CD4-positive, CD25-positive, alpha-beta regulatory T cell (primary cell): ENCODE data around the gene ISOC2. TPM values are rescaled to one million over a fixed set of nuclear protein-coding genes. Genes with fewer than 3 reads are reported as not detected.

ENCODE experiments used
- ATAC-seq, 2 donors: fragments of 150-1000 bp; cut with Tn5 transposase; one replicate each; pipeline ENCODE4 v1.10.0; 2021; ENCODE audit warnings: low read depth in 2 of 2, moderate number of reproducible peaks in 2 of 2, moderate library complexity in 1 of 2
- DNase-seq, 3 donors: peaks; one replicate each; pipeline versions ENCODE4 v3.0.0 to v3.0.0-alpha.2; 2012 to 2022; ENCODE audit warnings: mixed read lengths in 1 of 3
- H3K27ac ChIP-seq: one replicate; pipeline ENCODE4 v1.7.0; 2013; ENCODE audit warnings: mild to moderate bottlenecking, low read length; ENCODE audit not compliant: insufficient read depth, poor library complexity, severe bottlenecking
- H3K27me3 ChIP-seq: one replicate; pipeline ENCODE4 v1.7.0; 2013; ENCODE audit warnings: low read length; ENCODE audit not compliant: control insufficient read depth, insufficient read depth
- H3K36me3 ChIP-seq: one replicate; pipeline ENCODE4 v1.7.0; 2013; ENCODE audit warnings: mild to moderate bottlenecking, low read length, moderate library complexity; ENCODE audit not compliant: control insufficient read depth, insufficient read depth
- H3K4me1 ChIP-seq: 2 replicates; pipeline ENCODE4 v1.7.0; 2013; ENCODE audit warnings: mild to moderate bottlenecking, low read length; ENCODE audit not compliant: insufficient read depth, control insufficient read depth, poor library complexity, severe bottlenecking
- H3K4me3 ChIP-seq: one replicate; pipeline ENCODE4 v1.7.0; 2013; ENCODE audit warnings: low read depth, mild to moderate bottlenecking, low read length, moderate library complexity
- H3K9me3 ChIP-seq, 2 experiments: 1 replicate in 1 of 2; 2 replicates in 1 of 2; pipeline ENCODE4 v1.7.0; 2013; ENCODE audit warnings: low read length in 2 of 2, mild to moderate bottlenecking in 1 of 2, moderate library complexity in 1 of 2; ENCODE audit not compliant: control insufficient read depth in 2 of 2
- H3K27ac Mint-ChIP-seq, 3 donors: one replicate each; pipeline ENCODE4 v1.8.0; 2020 to 2022; ENCODE audit warnings: mild to moderate bottlenecking in 3 of 3, mixed read lengths in 3 of 3, moderate library complexity in 2 of 3
- H3K27me3 Mint-ChIP-seq: one replicate; pipeline ENCODE4 v1.8.0; 2022; ENCODE audit warnings: mild to moderate bottlenecking, mixed read lengths
- H3K36me3 Mint-ChIP-seq: one replicate; pipeline ENCODE4 v1.8.0; 2020; ENCODE audit warnings: mixed read lengths
- H3K4me1 Mint-ChIP-seq, 4 donors: one replicate each; pipeline ENCODE4 v1.8.0; 2020 to 2022; ENCODE audit warnings: mixed read lengths in 4 of 4, mild to moderate bottlenecking in 1 of 4
- H3K4me3 Mint-ChIP-seq, 4 donors: one replicate each; pipeline ENCODE4 v1.8.0; 2020 to 2022; ENCODE audit warnings: mild to moderate bottlenecking in 4 of 4, mixed read lengths in 4 of 4, moderate library complexity in 3 of 4
- H3K9me3 Mint-ChIP-seq, 7 donors: one replicate each; pipeline ENCODE4 v1.8.0; 2020 to 2022; ENCODE audit warnings: mixed read lengths in 7 of 7, mild to moderate bottlenecking in 3 of 7, moderate library complexity in 2 of 7
- polyA plus RNA-seq, 4 donors: library from polyadenylated mRNA; unstranded; fragments of 300-500 nt; fragmentation: Illumina TruSeq; gene quantifications; one replicate each; pipeline ENCODE4 v1.2.3, GENCODE V29; 2021
- total RNA-seq: library from RNA; stranded (reverse); gene quantifications from one replicate; pipeline ENCODE4 v1.2.3, GENCODE V29; 2022

The ISOC2 gene
- total and polyA plus RNA-seq, 5 donors from 2014 or later = 6.3 to 34.1 (median 24.9) TPM

DNA sequence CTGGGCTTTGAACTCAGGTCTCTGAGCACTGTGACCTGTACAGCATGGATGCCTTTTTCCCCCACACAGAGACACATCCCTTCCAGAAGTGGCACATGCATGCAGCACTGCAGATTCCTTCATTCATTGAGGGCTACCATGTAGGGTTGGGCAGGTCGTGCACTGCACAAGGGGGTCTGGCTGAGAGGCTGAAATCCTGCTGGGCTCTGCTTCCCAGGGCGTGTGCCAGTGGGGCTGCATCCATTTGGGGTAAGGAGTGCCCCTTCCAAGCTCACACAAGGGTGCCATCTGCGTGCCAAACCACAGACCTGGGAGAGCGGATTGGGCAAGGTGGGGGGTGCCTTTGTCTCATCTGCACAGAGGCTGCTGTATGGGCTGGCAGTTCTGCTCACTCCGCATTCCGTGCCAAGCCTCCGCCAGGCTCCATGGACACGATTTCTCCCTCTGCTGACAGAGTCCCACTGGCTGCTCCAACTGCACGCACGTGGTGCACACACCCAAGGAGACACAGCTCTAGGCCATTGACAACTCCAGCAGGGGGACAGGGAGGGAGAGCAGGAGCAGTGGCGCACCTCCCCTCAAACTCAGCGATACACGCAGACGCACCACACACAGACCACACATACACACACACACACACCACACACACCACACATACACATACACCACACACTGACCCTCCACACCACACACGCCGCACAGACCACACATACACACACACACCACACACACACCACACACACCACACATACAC is 13.8 kb downstream of the ISOC2 start:
- H3K27me3 ChIP-seq = peaks cover 12% of the 10 kb centered on the region
- no peak overlapping the region for H3K4me3 Mint-ChIP-seq
- H3K27ac ChIP-seq = no peak overlapping the region
- H3K27ac Mint-ChIP-seq = no peak overlapping the region
- ATAC-seq (no peak), DNase-seq (no peak)
- H3K4me1 ChIP-seq = peaks cover 15% of the 10 kb centered on the region
- no peak overlapping the region for H3K4me3 ChIP-seq
- H3K36me3 ChIP-seq = no peaks in the 10 kb centered on the region
- H3K27me3 Mint-ChIP-seq = peaks cover 41% of the 10 kb centered on the region
- no peaks in the 10 kb centered on the region for H3K36me3 Mint-ChIP-seq
- peaks cover 0 to 10% (median 3%) of the 10 kb centered on the region in 4 donors for H3K4me1 Mint-ChIP-seq
- no peaks in the 10 kb centered on the region for H3K9me3 ChIP-seq
- H3K9me3 Mint-ChIP-seq = peaks cover 0 to 2% (median 0%) of the 10 kb centered on the region in 7 donors

DNA sequence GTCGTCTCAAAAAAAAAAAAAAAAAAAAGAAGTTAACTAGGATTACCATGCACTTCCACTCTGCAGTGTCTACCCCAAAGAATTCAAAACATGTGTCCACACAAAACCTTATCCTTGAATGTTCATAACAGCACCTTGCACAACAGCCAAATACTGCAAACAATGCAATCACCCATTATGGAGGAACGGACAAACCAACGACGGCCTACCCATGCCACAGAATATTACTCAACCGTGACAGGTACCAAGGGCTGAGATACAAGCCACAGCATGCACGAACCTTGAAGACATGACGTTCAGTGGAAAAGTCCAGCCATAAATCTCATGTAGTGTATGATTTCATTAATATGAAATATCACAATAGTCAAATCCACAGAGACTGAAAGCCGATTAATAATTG is 15.4 kb downstream of the ISOC2 start:
- Histone ChIP-seq H3K27me3 (peaks cover 14% of the 10 kb centered on the region), H3K36me3 (no peaks in the 10 kb centered on the region), H3K4me1 (peaks cover 15% of the 10 kb centered on the region), H3K9me3 (no peaks in the 10 kb centered on the region), H3K4me3 (no peak overlapping the region), H3K27ac (no peak overlapping the region)
- Mint-ChIP-seq H3K4me3 (no peak overlapping the region), H3K27ac (no peak overlapping the region), H3K4me1 (peaks cover 0 to 15% (median 6%) of the 10 kb centered on the region in 4 donors), H3K36me3 (no peaks in the 10 kb centered on the region), H3K9me3 (peaks cover 0 to 5% (median 0%) of the 10 kb centered on the region in 7 donors), H3K27me3 (peaks cover 49% of the 10 kb centered on the region)
- ATAC-seq = no peak
- DNase-seq = no peak

DNA sequence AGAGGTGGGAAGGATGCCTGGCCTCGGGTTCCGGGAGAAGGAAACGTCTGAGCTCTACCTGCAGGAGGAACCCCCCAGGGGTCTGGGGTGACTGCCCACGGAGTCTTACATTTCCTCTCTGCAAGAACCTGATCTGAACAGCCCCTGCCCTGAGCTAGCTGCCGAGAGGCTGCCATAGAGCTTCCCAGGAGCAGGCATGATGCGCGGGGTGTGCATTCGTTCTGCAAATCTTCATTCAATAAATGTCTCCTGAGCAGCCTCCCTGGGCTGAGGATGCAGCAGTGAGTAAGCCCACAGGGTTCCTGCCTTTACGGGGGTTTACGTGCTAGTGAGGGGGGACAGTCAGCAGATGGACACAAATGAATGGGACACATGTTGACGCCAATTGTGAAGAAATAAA is 16.8 kb downstream of the ISOC2 start:
- H3K4me3 ChIP-seq = no peak overlapping the region
- ATAC-seq (no peak), DNase-seq (no peak)
- peaks cover 54% of the 10 kb centered on the region for H3K27me3 Mint-ChIP-seq
- H3K4me1 ChIP-seq = peaks cover 21% of the 10 kb centered on the region
- no peaks in the 10 kb centered on the region for H3K9me3 ChIP-seq
- peaks cover 20% of the 10 kb centered on the region for H3K27me3 ChIP-seq
- H3K36me3 ChIP-seq = no peaks in the 10 kb centered on the region
- peak overlapping the region in 1 of 4 donors; percentile 48 for H3K4me3 Mint-ChIP-seq
- peaks cover 0 to 5% (median 0%) of the 10 kb centered on the region in 7 donors for H3K9me3 Mint-ChIP-seq
- H3K27ac Mint-ChIP-seq = no peak overlapping the region
- H3K27ac ChIP-seq = no peak overlapping the region
- H3K36me3 Mint-ChIP-seq = no peaks in the 10 kb centered on the region
- peaks cover 0 to 22% (median 8%) of the 10 kb centered on the region in 4 donors for H3K4me1 Mint-ChIP-seq

DNA sequence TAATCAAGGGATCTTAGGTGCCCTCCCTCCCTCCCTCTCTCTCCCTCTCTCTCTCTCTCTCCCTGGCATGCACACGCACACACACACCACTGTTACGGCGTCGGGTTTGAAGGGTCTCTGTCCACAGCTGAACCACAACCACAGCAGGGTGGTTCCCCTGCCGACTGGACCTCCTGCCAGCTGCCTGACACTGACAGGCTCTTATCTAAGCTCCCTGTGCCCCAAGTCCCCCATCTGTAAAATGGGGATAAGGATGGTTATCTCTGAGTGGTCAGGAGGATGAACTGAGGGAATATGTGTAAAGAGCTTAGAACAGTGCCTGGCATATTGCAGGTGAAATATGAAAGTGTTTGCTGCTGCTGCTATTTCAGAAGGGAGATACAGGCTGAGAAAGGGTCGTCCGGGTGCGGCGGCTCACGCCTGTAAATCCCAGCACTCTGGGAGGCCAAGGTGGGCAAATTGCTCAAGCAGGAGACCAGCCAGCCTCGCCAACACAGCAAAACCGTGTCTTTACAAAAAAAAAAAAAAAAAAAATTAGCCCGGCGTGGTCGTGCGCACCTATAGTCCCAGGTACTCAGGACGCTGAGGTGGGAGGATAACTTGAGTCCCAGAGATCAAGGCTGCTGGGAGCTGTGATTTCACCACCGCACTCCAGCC is 17.5 kb downstream of the ISOC2 start:
- no peaks in the 10 kb centered on the region for H3K36me3 Mint-ChIP-seq
- no peak overlapping the region for H3K27ac ChIP-seq
- DNase-seq = no peak
- peaks cover 61% of the 10 kb centered on the region for H3K27me3 Mint-ChIP-seq
- no peak for ATAC-seq
- peaks cover 0 to 25% (median 8%) of the 10 kb centered on the region in 4 donors for H3K4me1 Mint-ChIP-seq
- H3K9me3 Mint-ChIP-seq = peaks cover 0 to 6% (median 0%) of the 10 kb centered on the region in 7 donors
- H3K4me1 ChIP-seq = peaks cover 21% of the 10 kb centered on the region
- H3K4me3 Mint-ChIP-seq = no peak overlapping the region
- H3K9me3 ChIP-seq = no peaks in the 10 kb centered on the region
- no peaks in the 10 kb centered on the region for H3K36me3 ChIP-seq
- no peak overlapping the region for H3K4me3 ChIP-seq
- H3K27me3 ChIP-seq = peaks cover 24% of the 10 kb centered on the region
- H3K27ac Mint-ChIP-seq = peak overlapping the region in 1 of 3 donors; percentile 52

DNA sequence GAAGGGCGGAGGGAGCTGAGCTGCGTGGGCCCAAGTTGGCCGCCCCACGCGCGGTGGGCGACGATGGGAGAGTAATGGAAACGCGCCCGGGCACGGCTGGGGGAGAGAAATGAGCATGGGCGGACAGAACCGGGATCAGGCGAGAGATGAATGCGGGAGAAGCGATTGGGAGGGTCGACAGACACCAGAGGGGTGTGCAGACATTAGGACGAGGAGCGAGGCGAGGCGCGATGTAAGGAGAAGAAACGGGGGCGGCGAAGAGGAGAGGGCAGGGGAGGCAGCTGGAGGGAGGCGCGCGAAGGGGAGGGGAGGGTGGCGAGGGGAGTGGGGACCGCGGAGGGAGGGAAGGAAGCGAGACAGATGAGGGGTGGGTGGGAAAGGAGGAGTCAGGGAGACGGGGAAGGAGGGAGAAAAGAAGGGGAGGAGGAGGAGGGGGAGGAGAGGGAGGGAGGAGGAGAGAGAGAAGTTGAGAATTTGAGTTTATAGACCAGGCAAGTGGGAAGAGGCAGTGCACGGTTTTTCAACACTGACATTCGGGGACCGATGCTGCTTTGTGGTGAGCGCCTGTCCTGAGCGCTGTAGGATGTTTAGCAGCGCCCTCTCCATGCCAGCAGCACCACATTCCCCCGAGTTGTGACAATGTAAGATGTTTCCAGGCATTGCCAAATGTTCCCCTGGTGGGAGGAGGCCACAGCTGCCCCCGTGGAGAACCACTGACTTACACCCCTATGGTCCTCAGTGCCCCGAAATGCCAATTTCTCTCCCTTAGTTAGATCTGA is 18.2 kb downstream of the ISOC2 start, which contains the start of gene SHISA7:
SHISA7 (minus strand) TSS at position 256 of the 779 bp plus-strand sequence. CDS start 437 bp downstream, outside the sequence.
- Mint-ChIP-seq H3K9me3 (peaks cover 0 to 6% (median 0%) of the 10 kb centered on the region in 7 donors), H3K27me3 (peaks cover 65% of the 10 kb centered on the region), H3K4me3 (no peak within 1 kb of the TSS), H3K4me1 (peaks cover 0 to 25% (median 8%) of the 10 kb centered on the region in 4 donors), H3K27ac (peak within 1 kb of the TSS in 1 of 3 donors; percentile 52), H3K36me3 (no peaks in the 10 kb centered on the region)
- DNase-seq = no peak
- Histone ChIP-seq H3K9me3 (no peaks in the 10 kb centered on the region), H3K4me3 (no peak within 1 kb of the TSS), H3K4me1 (peaks cover 21% of the 10 kb centered on the region), H3K27me3 (peaks cover 27% of the 10 kb centered on the region), H3K36me3 (no peaks in the 10 kb centered on the region), H3K27ac (no peak within 1 kb of the TSS)
- ATAC-seq = no peak

DNA sequence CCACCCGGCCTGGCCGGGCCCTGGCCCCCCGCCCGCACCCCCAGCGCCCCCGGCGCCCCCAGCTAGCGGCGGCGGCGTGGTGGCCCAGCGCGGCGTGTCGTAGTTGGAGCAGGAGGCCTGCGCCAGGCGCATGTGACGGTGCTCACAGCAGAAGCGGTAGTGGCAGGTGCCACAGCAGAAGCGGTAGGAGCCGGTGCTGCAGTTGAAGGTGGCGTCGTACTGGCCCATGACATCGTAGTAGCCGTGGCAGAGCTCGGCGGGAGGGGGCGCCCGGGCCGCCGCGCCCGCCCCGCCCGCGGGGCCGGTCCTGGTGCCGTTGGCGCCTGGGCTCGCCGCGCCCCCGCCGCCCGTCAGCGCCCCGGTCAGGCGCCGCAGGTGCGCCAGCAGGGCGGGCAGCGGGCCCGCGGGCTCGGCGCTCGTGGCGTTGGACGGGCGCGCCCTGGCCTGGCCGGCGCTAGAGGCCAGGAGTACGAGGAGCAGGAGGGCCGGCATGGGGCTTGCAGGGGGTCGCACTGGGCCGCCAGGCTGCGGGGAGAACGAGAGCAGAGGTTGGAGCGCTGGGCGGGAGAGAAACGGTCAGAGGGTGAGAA is 19.0 kb downstream of the ISOC2 start:
- H3K27me3 ChIP-seq = peaks cover 27% of the 10 kb centered on the region
- H3K36me3 ChIP-seq = no peaks in the 10 kb centered on the region
- Mint-ChIP-seq H3K9me3 (peaks cover 0 to 7% (median 0%) of the 10 kb centered on the region in 7 donors), H3K36me3 (no peaks in the 10 kb centered on the region), H3K4me3 (no peak overlapping the region), H3K4me1 (peaks cover 0 to 25% (median 8%) of the 10 kb centered on the region in 4 donors), H3K27me3 (peaks cover 65% of the 10 kb centered on the region), H3K27ac (no peak overlapping the region)
- no peak for ATAC-seq
- no peak overlapping the region for H3K4me3 ChIP-seq
- H3K9me3 ChIP-seq = no peaks in the 10 kb centered on the region
- DNase-seq = no peak
- peaks cover 21% of the 10 kb centered on the region for H3K4me1 ChIP-seq
- H3K27ac ChIP-seq = no peak overlapping the region

DNA sequence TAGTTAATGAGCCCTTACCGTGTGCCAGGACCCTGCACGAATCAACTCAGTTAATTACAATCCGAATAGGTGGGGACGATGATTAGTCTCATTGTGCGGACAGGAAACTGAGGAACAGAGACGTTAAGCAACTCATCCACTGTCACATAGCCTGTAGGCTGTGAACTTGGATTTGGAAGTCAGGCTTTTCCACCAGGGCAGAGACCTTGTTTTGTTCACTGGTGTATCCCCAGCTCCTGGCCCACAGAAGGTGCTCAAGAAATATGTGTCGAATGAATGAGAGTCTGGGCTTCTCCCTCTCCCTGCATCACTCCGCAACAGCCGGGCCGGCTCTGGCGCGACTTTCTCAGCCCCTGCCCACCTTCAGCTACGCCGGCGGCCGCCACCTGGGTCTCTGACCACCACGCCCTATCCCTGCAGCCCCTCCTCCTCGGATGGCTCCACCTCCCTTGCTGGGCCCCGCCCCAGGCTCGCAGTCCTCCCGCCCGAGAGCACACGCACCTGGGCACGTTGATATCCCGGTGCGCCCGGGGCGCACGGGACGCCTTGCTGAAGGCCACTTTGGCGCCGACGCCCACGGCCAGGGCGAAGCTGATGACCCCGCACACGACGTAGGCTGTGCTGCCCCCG is 19.6 kb downstream of the ISOC2 start:
- H3K4me3 ChIP-seq = no peak overlapping the region
- DNase-seq (no peak), ATAC-seq (no peak)
- Mint-ChIP-seq H3K4me1 (peaks cover 0 to 25% (median 8%) of the 10 kb centered on the region in 4 donors), H3K4me3 (peak overlapping the region in 2 of 4 donors; percentile 30 to 73), H3K27ac (peak overlapping the region in 1 of 3 donors; percentile 32), H3K9me3 (peaks cover 0 to 7% (median 0%) of the 10 kb centered on the region in 7 donors), H3K27me3 (peaks cover 71% of the 10 kb centered on the region), H3K36me3 (no peaks in the 10 kb centered on the region)
- no peak overlapping the region for H3K27ac ChIP-seq
- H3K9me3 ChIP-seq = no peaks in the 10 kb centered on the region
- H3K36me3 ChIP-seq = no peaks in the 10 kb centered on the region
- peaks cover 21% of the 10 kb centered on the region for H3K4me1 ChIP-seq
- H3K27me3 ChIP-seq = peaks cover 27% of the 10 kb centered on the region
